Heart left ventricle (tissue), 16 donors: ENCODE data around the gene LRP5. TPM values are rescaled to one million over a fixed set of nuclear protein-coding genes. Genes with fewer than 3 reads are reported as not detected.

Source experiments
- ATAC-seq, 4 donors: fragments of 200-7000 bp; cut with Tn5 transposase; one replicate each; pipeline ENCODE4 v1.9.1; 2020 to 2022; ENCODE audit warnings: moderate library complexity in 4 of 4, mild to moderate bottlenecking in 3 of 4, moderate number of reproducible peaks in 1 of 4
- DNase-seq, 5 donors: peaks; one replicate each; pipeline ENCODE4 v3.0.0-alpha.2; 2020
- H3K27ac ChIP-seq, 12 donors: fragments of 200-600 bp; sonication (generic) in 4 of 12; one replicate each; pipeline versions ENCODE4 v1.5.0 to v1.8.0; 2016 to 2022; ENCODE audit warnings: mild to moderate bottlenecking in 2 of 12
- H3K27me3 ChIP-seq, 9 donors: fragments of 200-600 bp; sonication (generic) in 2 of 9; one replicate each; pipeline versions ENCODE4 v1.5.1 to v1.8.0; 2016 to 2022; ENCODE audit warnings: mild to moderate bottlenecking in 3 of 9
- H3K36me3 ChIP-seq, 9 donors: fragments of 200-600 bp; sonication (generic) in 2 of 9; one replicate each; pipeline versions ENCODE4 v1.5.0 to v1.8.0; 2018 to 2022; ENCODE audit warnings: mild to moderate bottlenecking in 2 of 9
- H3K4me1 ChIP-seq, 12 donors: fragments of 200-600 bp; sonication (generic) in 4 of 12; one replicate each; pipeline versions ENCODE4 v1.5.0 to v1.8.0; 2016 to 2022; ENCODE audit warnings: mild to moderate bottlenecking in 3 of 12
- H3K4me3 ChIP-seq, 12 donors: fragments of 200-600 bp; sonication (generic) in 4 of 12; one replicate each; pipeline versions ENCODE4 v1.5.0 to v1.8.0; 2017 to 2022; ENCODE audit warnings: mild to moderate bottlenecking in 9 of 12, moderate library complexity in 4 of 12
- H3K9me3 ChIP-seq, 12 donors: fragments of 200-600 bp; sonication (generic) in 4 of 12; one replicate each; pipeline versions ENCODE4 v1.5.0 to v1.8.0; 2016 to 2022; ENCODE audit warnings: mild to moderate bottlenecking in 1 of 12
- CTCF ChIP-seq, 12 donors: fragments of 200-600 bp; sonication (generic) in 4 of 12; IDR thresholded peaks; one replicate each; pipeline versions ENCODE4 v1.5.0 to v1.8.0; 2018 to 2022; ENCODE audit warnings: antibody characterized with exemption in 12 of 12, mild to moderate bottlenecking in 5 of 12
- POLR2A ChIP-seq, 2 donors: fragments of 450-650 bp; IDR thresholded peaks; one replicate each; pipeline ENCODE4 v1.6.1; 2017; ENCODE audit warnings: antibody characterized with exemption in 2 of 2, mild to moderate bottlenecking in 2 of 2, moderate library complexity in 2 of 2
- WGBS, 4 donors: extraction: QIAGEN DNeasy Blood & Tissue Kit in 2 of 4; methylation state at CpG; one replicate each; pipeline versions ENCODE4 v1.1.5 to v1.1.7; 2013 to 2018; 5-methylcytosine and 5-hydroxymethylcytosine counted together
- intact Hi-C, 10 donors: fragments of 100-400 bp; cut with DNase I; formaldehyde crosslinking; loops; one replicate each; pipeline versions ENCODE4 v1.11.1 to v1.14.2; 2022
- polyA plus RNA-seq, 2 donors: library from polyadenylated mRNA; stranded (reverse); fragments of 200-250 nt; gene quantifications; one replicate each; pipeline ENCODE4 v1.2.3, GENCODE V29; 2013
- total RNA-seq, 9 donors: library from RNA; depleted of rRNA in 2 of 9; stranded (reverse); fragments of >200 nt in 2 of 9; fragmentation: NEBNext Ultra II Directional in 3 of 9; extraction: Animal tissue kit (Norgen Biotek cat#: 25700) in 3 of 9; gene quantifications; one replicate each; pipeline versions ENCODE4 v1.1.0 to v1.2.4, GENCODE V29; 2016 to 2023
- donor health status: ischemic (EF 13 %, LVEDD 7.1; RV severe dilation, severe dysfunction).
- donor health status: healthy with polysubstance abuse.
- donor health status: DM: no; HTN: yes; CAD: no.
- donor health status: DM: no; HTN: no; CAD: no.
- donor health status: ischemic (EF 25% LVEDD 6.9; RV normal size, moderate dysfunction).
- donor health status: ischemic (EF 25% LVEDD 5.7; RV mildly dilated, moderate dysfunction).
- donor health status: healthy.
- donor health status: DM: yes; HTN: yes; CAD: no.
- donor health status: ischemic (EF 35%, LVEDD 5.7; RV mildly dilated, moderate dysfunction).
- donor health status: nonischemic (EF 11% LVEDD 7.7; RV severe dilation, severe dysfunction).
- donor health status: DM: yes; HTN: yes; CAD: no.
- donor health status: PGD.
- donor health status: ischemic (EF 29% LVEDD 5.4; RV normal size, mild dysfunction).
- donor health status: nonischemic (EF 23%, LVEDD 6.1; RV moderate dilation, normal function).

The LRP5 gene
- total and polyA plus RNA-seq, 11 donors, result 30.2 to 62.5 (median 39.8) TPM

- Histone ChIP-seq H3K4me3 (no peak overlapping the region), H3K27ac (no peak overlapping the region), H3K9me3 (no peaks in the 10 kb centered on the region), H3K36me3 (peaks cover 0 to 4% (median 0%) of the 10 kb centered on the region in 9 donors), H3K4me1 (peaks cover 8 to 100% (median 89%) of the 10 kb centered on the region in 12 donors), H3K27me3 (no peaks in the 10 kb centered on the region)
- WGBS, 4 donors, result 49 to 52% (median 51%) methylated on average over 3 of the region's 3 CpGs
- DNase-seq (no peak), ATAC-seq (no peak)
- no peak for TF ChIP-seq POLR2A (IDR thresholded peaks at IDR 0.05)
- no peak for TF ChIP-seq CTCF (IDR thresholded peaks at IDR 0.05)
- intact Hi-C loops, result loop anchor here in 6 of 10 donors (5.0 to 10.0 kb wide), 5 partner anchors 39 to 116 kb away; no protein-coding TSS in a partner anchor
Measured at GRCh38 chr11:68468217-68468828, 155.9 kb downstream of the LRP5 start.

- intact Hi-C loops, result loop anchor here in 6 of 10 donors (5.0 to 10.0 kb wide), 5 partner anchors 38 to 116 kb away; no protein-coding TSS in a partner anchor
- 20 to 30% (median 26%) methylated on average over 2 of the region's 2 CpGs for WGBS, 4 donors
- no peak overlapping the region for H3K27ac ChIP-seq
- no peak overlapping the region for H3K4me3 ChIP-seq
- no peaks in the 10 kb centered on the region for H3K9me3 ChIP-seq
- H3K36me3 ChIP-seq, result peaks cover 0 to 4% (median 0%) of the 10 kb centered on the region in 9 donors
- ATAC-seq (peak in 1 of 4 donors; percentile 18), DNase-seq (no peak)
- H3K4me1 ChIP-seq, result peaks cover 8 to 100% (median 88%) of the 10 kb centered on the region in 12 donors
- no peaks in the 10 kb centered on the region for H3K27me3 ChIP-seq
- TF ChIP-seq POLR2A (IDR thresholded peaks at IDR 0.05) (no peak), CTCF (IDR thresholded peaks at IDR 0.05) (no peak)
Measured at GRCh38 chr11:68469122-68469521, 156.7 kb downstream of the LRP5 start.

GRCh38 chr11:68469642-68470041, 157.3 kb downstream of the LRP5 start:
- H3K27ac ChIP-seq, result no peak overlapping the region
- ATAC-seq (no peak), DNase-seq (no peak)
- intact Hi-C loops, result loop anchor here in 7 of 10 donors (5.0 to 10.0 kb wide), 5 partner anchors 38 to 115 kb away; no protein-coding TSS in a partner anchor
- no peaks in the 10 kb centered on the region for H3K27me3 ChIP-seq
- H3K4me3 ChIP-seq, result no peak overlapping the region
- TF ChIP-seq POLR2A (IDR thresholded peaks at IDR 0.05) (no peak), CTCF (IDR thresholded peaks at IDR 0.05) (no peak)
- H3K4me1 ChIP-seq, result peaks cover 8 to 100% (median 88%) of the 10 kb centered on the region in 12 donors
- no peaks in the 10 kb centered on the region for H3K9me3 ChIP-seq
- 60 to 77% (median 67%) methylated on average over 1 of the region's 1 CpG for WGBS, 4 donors
- peaks cover 0 to 4% (median 0%) of the 10 kb centered on the region in 9 donors for H3K36me3 ChIP-seq

- no peak overlapping the region for H3K4me3 ChIP-seq
- intact Hi-C loops, result loop anchor here in 2 of 10 donors (5.0 to 10.0 kb wide), 2 partner anchors 37 to 104 kb away; no protein-coding TSS in a partner anchor
- no peaks in the 10 kb centered on the region for H3K27me3 ChIP-seq
- no peaks in the 10 kb centered on the region for H3K9me3 ChIP-seq
- 73 to 78% (median 76%) methylated on average over 4 of the region's 4 CpGs for WGBS, 4 donors
- ATAC-seq (peak in 3 of 4 donors; percentile 57 to 63 (median 63)), DNase-seq (peak in 4 of 5 donors; percentile 36 to 57 (median 46))
- H3K4me1 ChIP-seq, result peaks cover 6 to 95% (median 83%) of the 10 kb centered on the region in 12 donors
- TF ChIP-seq CTCF (IDR thresholded peaks at IDR 0.05) (no peak), POLR2A (IDR thresholded peaks at IDR 0.05) (no peak)
- H3K36me3 ChIP-seq, result peaks cover 0 to 4% (median 0%) of the 10 kb centered on the region in 9 donors
- no peak overlapping the region for H3K27ac ChIP-seq
Measured at GRCh38 chr11:68470304-68470811, 158.0 kb downstream of the LRP5 start.
